ENCODE measurements around the gene BANP. TPM values are rescaled to one million over a fixed set of nuclear protein-coding genes. Genes with fewer than 3 reads are reported as not detected.
"Not testable (repeated sequence)": the region's sequence is repeated elsewhere in the genome, so short reads cannot be mapped to it uniquely, and the experiment has no call there.

The BANP gene
- total RNA-seq, 1 donor from 2014 or later: 29.7 TPM

DNA sequence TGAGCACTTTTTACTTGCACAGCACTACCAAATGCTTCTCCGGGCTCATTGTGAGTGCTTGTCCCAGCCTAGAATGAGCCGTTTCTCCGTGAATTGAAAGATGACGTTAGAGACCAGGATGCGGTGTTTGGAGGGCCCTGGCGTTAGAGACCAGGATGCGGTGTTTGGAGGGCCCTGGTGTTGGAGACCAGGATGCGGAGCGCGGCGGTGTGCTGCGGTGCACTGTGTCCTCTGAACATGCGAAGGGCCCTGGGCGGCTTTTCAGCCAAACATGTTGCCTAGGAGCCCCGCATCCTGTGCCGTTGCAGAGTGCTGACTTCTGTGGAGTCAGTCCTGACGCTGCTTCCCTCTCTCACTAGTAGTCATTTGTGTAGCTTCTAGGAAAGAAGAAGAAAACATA is 42.7 kb downstream of the BANP start:
- Histone ChIP-seq H3K36me3 (peaks cover 8% of the 10 kb centered on the region), H3K4me3 (no peak overlapping the region), H3K4me1 (no peaks in the 10 kb centered on the region), H3K27ac (no peak overlapping the region), H3K27me3 (ENCODE audit: low read depth) (no peaks in the 10 kb centered on the region), H3K9me3 (no peaks in the 10 kb centered on the region)
- TF ChIP-seq, protein P1, sequence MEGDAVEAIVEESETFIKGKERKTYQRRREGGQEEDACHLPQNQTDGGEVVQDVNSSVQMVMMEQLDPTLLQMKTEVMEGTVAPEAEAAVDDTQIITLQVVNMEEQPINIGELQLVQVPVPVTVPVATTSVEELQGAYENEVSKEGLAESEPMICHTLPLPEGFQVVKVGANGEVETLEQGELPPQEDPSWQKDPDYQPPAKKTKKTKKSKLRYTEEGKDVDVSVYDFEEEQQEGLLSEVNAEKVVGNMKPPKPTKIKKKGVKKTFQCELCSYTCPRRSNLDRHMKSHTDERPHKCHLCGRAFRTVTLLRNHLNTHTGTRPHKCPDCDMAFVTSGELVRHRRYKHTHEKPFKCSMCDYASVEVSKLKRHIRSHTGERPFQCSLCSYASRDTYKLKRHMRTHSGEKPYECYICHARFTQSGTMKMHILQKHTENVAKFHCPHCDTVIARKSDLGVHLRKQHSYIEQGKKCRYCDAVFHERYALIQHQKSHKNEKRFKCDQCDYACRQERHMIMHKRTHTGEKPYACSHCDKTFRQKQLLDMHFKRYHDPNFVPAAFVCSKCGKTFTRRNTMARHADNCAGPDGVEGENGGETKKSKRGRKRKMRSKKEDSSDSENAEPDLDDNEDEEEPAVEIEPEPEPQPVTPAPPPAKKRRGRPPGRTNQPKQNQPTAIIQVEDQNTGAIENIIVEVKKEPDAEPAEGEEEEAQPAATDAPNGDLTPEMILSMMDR (IDR thresholded peaks at IDR 0.05): no peak
- intact Hi-C loops (cut with DNase I): no loop called here
- DNase-seq (no peak), ATAC-seq (no peak)

DNA sequence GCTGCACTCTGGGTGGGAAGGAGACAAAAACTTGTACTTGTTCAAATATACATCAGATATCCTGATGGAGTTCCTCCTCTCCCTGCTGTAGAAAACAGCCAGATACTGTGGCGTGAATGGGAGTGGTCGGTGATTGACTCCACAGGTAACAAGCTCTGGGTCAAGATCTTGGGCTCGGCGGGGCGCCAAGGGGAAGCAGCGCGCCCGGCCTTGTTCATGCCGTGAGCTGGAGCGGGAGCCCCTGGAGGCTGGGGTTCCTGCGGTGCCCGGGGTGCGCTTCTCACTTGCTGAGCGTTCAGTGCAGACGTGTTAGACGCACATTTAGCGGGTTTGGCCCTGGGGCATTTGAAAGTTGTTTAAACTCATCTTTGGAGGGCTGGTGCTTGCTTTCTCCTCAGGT is 44.4 kb downstream of the BANP start:
- Histone ChIP-seq H3K9me3 (no peaks in the 10 kb centered on the region), H3K27ac (no peak overlapping the region), H3K36me3 (peaks cover 6% of the 10 kb centered on the region), H3K4me1 (no peaks in the 10 kb centered on the region), H3K4me3 (no peak overlapping the region), H3K27me3 (ENCODE audit: low read depth) (no peaks in the 10 kb centered on the region)
- TF ChIP-seq, protein P1 (IDR thresholded peaks at IDR 0.05): no peak
- ATAC-seq (no peak), DNase-seq (no peak)
- intact Hi-C loops (cut with DNase I): no loop called here

DNA sequence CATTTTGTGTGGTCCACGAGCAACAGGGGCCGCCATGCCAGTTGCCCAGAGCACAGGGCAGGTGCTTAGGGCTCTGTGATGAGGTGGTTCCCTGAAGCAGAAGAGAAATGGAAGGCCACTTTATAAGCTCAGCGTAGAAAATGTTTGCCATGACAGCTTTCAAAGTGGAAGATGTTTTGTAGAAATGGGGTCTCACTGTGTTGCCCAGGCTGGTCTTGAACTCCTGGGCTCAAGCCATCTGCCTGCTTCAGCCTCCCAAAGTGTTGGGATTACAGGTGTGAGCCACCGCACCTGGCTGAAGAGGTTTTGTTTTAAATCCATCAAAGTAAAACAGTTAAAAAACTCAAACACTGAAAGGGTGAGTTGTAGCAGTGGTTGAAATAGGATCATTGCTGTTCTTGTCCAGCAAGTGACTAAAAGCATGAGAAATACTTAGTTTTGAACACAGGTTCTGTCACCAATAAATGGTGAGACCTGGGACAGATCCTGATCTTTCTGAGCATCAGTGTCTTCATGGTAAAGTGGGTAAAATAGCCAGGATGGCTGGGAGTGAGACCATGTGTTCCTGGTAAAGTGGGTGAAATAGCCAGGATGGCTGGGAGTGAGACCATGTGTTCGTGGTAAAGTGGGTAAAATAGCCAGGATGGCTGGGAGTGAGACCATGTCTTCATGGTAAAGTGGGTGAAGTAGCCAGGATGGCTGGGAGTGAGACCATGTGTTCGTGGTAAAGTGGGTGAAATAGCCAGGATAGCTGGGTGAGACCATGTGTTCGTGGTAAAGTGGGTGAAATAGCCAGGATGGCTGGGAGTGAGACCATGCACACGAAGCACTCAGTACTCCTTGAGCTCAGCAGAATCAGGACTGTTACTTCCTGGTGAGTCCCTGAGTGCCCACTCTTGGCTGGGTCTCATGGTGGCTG is 46.0 kb downstream of the BANP start:
- TF ChIP-seq, protein P1 (IDR thresholded peaks at IDR 0.05): no peak
- no peak overlapping the region for H3K4me3 ChIP-seq
- H3K4me1 ChIP-seq: no peaks in the 10 kb centered on the region
- H3K27ac ChIP-seq: no peak overlapping the region
- DNase-seq (no peak), ATAC-seq (no peak)
- intact Hi-C loops (cut with DNase I): no loop called here
- peaks cover 6% of the 10 kb centered on the region for H3K36me3 ChIP-seq
- H3K27me3 ChIP-seq (ENCODE audit: low read depth): no peaks in the 10 kb centered on the region
- no peaks in the 10 kb centered on the region for H3K9me3 ChIP-seq

DNA sequence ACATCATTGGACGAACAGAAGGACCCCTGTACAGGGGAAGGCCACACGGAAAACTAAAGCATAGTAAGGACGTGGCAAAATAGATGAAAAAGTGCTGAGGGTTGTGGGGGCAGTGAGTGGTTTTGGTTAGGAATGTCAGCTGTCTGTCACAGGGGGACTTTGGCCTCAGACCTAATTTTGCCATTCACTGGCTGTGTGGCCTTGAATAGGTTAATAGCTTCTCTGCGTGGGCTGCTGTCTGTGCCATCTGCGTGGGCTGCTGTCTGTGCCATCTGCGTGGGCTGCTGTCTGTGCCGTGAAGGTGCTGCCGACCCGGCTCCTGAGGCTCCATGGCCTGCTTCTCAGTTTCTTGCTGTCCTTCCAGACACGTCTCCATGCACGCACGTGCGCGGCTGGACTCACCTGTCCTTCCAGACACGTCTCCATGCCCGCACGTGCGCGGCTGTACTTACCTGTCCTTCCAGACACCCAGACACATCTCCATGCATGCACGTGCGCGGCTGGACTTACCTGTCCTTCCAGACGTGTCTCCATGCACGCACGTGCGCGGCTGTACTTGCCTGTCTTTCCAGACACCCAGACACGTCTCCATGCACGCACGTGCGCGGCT is 47.1 kb downstream of the BANP start:
- intact Hi-C loops (cut with DNase I); DNase-seq; ATAC-seq: not testable (repeated sequence)

DNA sequence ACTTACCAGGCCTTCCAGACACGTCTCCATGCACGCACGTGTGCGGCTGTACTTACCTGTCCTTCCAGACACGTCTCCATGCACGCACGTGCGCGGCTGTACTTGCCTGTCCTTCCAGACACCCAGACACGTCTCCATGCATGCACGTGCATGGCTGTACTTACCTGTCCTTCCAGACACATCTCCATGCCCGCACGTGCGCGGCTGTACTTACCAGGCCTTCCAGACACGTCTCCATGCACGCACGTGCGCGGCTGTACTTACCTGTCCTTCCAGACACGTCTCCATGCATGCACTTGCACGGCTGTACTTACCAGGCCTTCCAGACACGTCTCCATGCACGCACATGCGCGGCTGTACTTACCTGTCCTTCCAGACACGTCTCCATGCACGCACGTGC is 47.8 kb downstream of the BANP start:
- H3K27me3 ChIP-seq (ENCODE audit: low read depth); H3K4me3 ChIP-seq; intact Hi-C loops (cut with DNase I); ATAC-seq; H3K36me3 ChIP-seq; H3K4me1 ChIP-seq; DNase-seq; H3K9me3 ChIP-seq; H3K27ac ChIP-seq: not testable (repeated sequence)

More for the DNA sequence above, 47.1 kb downstream of the BANP start:
- H3K27me3 ChIP-seq (ENCODE audit: low read depth); H3K4me1 ChIP-seq; H3K27ac ChIP-seq; H3K4me3 ChIP-seq; H3K36me3 ChIP-seq; H3K9me3 ChIP-seq: not testable (repeated sequence)

DNA sequence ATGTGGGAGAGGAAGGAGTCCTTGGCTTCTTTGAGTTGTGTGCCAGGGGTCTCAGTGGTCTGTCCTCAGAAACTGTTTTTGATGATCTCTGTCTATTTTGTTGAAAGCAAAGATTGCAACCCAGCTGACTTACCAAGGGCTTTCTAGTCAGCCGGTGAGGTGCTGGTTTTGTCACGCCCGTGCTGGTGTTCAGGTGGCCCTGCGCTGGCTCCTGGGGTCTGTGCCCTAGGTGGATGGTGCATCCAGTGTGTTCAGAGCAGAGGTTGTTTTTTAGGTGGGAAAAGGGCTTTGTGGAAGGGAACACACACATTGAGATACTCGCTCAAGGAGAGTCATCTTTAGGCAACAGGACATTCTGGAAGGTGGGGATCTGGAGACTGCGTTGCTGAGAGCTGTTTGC is 51.0 kb downstream of the BANP start:
- intact Hi-C loops (cut with DNase I): no loop called here
- Histone ChIP-seq H3K27me3 (ENCODE audit: low read depth) (no peaks in the 10 kb centered on the region), H3K27ac (no peak overlapping the region), H3K9me3 (no peaks in the 10 kb centered on the region), H3K36me3 (peaks cover 23% of the 10 kb centered on the region), H3K4me1 (no peaks in the 10 kb centered on the region), H3K4me3 (no peak overlapping the region)
- TF ChIP-seq, protein P1 (IDR thresholded peaks at IDR 0.05): no peak
- no peak for DNase-seq
- no peak for ATAC-seq

Measured in lower lobe of right lung (tissue), 2 donors.